Activated CD4-positive, alpha-beta T cell treated with anti-CD3 and anti-CD28 coated beads, Interleukin-2, amount 50 U/mL, for 4 hours (primary cell): ENCODE results near the gene LYPD6B.

Experiments
- DNase-seq, 2 experiments: peaks; one replicate each; pipeline ENCODE4 v3.0.0-alpha.2; 2020

LYPD6B gene

DNA sequence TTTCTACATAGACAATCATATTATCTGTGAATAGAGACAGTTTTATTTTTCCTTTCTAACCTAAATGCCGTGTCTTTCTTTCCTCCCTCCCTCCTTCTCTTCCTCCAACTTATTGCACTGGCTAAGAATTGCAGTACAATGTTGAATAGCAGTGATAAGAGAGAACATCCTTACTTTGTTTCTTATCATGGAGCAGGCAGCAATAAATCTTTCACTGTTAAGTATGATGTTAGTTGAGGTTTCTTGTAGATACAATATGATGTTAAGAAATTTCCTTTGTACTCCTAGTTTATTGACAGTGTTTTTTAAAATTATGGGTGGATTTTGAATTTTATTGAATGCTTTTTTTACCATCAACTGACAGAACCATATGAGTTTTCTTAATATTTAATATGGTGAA is 6.0 kb downstream of the LYPD6B start:
- DNase-seq: no peak

GRCh38 chr2:149047118-149047517 is 8.6 kb downstream of the LYPD6B start:
- no peak for DNase-seq

DNA sequence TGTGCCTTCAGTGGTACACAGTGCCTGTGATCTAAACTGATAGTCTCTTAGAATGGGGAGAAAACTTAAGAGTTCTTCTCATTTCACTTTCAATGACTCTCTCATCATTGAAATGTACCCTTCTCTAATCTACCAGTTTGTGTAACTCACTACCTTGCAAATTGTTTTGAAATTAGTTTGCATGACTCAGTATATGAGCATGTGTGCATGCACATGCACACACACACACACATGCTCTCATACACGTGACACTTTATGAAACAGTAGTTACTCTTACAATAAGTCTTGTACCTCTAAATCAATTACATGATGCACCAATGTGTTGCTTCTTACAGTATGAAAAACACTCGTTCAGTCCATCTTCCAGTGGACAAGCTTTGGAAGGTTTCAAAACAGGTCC is 10.6 kb downstream of the LYPD6B start:
- no peak for DNase-seq

DNA sequence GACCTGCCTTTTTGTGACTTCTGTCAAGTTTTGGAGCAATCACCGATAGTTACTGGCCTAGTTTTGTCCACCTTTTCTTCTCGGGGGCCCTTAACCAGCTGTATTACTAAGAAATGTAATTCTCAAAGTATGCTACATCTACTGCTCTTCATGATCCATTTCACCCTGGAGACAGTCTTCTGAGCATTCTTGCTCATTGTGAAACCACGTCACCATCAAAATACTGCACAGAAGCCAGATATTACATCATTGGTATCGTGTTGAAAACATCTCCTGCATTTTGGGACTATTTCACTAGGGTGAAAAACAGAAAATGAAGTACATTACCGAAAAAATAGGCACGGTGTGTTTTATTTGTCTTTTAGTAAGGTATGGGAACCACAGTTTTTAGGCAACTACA is 11.7 kb downstream of the LYPD6B start:
- DNase-seq: no peak

DNA sequence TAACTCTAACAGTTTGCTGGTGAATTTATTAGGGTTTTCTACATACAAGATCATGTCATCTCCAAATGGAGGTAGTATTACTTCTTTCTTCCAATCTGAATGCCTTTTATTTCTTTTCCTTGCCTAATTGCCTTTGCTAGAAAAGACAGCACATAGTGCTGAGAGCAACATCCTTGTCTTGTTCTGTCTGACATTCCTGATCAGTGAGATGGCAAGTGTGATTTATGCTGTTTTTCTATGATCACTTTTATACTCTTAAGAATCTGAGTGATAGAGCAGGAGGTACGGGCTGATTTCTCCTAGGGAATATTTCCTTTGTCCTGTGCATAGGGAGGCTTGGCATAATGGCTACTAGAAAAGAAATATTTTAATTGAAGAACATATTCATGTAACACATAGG is 17.3 kb downstream of the LYPD6B start:
- no peak for DNase-seq

DNA sequence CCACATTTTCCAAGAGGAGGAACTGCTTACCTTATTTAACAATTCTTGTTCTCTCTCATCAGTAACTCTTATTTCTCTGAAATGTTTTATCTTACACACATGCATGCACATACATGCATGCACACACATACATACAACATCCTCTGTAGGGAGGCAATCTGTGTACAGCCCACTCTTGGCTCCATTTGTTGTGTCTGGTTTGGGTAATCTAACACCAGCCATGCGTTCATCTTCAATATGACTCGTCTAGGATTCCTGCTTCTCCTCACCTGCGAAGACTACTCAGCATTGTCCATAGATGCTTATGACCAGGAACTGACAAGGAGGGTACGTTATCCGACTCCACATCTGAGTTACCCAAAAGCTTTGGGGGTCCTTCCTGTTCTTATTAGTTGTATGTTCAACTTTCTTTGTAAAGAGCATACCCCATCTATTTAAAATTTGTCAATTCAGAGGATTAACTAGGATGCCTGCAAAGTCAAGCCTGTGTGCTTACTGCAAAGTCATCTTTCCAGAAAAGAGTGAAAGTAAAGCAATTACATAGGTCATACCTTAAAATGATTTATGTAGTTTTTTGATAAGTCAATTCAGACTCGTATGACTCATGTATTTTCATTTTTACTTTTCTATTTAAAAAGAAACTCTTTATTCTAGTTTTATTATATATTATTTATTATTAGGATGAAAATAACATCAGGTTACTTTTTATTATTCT is 18.2 kb downstream of the LYPD6B start:
- DNase-seq: no peak

GRCh38 chr2:149057401-149057800 is 18.9 kb downstream of the LYPD6B start:
- DNase-seq: no peak

GRCh38 chr2:149058936-149059335 is 20.4 kb downstream of the LYPD6B start:
- no peak for DNase-seq

DNA sequence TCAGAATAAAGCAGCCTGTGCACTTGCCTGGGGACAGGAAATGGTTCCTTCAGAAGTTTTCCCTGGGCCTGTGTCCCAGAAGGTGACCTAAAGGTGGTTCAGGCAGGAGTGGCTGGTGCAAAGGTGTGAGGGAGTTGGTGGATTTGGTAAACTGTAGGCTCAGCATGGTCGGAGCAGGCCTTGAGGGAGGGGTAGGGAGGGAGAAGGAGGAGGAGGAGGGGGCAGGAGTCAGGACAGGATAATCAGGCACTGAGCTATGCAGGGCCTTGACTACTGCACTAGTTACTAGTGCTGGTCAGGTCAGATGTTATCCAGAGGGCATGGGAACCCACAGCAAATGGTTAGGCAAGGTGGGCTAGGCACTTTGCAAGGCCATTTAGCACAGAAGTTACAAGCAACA is 21.3 kb downstream of the LYPD6B start:
- DNase-seq: no peak

- DNase-seq: no peak
Measured at GRCh38 chr2:149061133-149061745, 22.7 kb downstream of the LYPD6B start.

DNA sequence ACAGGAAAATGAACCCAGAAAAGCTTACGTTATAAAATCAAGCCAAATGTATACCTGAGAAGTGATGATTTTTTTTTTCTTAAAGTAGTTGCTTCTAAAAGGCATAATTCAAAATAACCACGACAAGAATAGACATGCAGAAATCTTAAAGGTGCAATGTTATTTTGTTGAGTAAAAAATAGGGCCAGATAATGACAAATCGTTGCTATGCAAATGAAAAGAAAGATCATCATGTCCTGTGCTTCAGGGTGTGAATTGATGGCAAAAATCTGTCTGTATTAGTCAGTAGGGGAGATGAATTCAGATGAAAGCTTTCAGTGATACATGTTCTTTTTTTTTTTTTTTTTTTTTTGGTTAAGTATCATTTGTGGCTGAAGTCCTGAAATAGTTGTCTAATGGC is 24.0 kb downstream of the LYPD6B start:
- DNase-seq: no peak

GRCh38 chr2:149063177-149063576 is 24.7 kb downstream of the LYPD6B start:
- no peak for DNase-seq

- DNase-seq: no peak
Measured at GRCh38 chr2:149064365-149064841, 25.9 kb downstream of the LYPD6B start.

GRCh38 chr2:149064856-149065630 is 26.5 kb downstream of the LYPD6B start:
- no peak for DNase-seq

GRCh38 chr2:149068225-149068995 is 29.9 kb downstream of the LYPD6B start:
- DNase-seq: no peak

DNA sequence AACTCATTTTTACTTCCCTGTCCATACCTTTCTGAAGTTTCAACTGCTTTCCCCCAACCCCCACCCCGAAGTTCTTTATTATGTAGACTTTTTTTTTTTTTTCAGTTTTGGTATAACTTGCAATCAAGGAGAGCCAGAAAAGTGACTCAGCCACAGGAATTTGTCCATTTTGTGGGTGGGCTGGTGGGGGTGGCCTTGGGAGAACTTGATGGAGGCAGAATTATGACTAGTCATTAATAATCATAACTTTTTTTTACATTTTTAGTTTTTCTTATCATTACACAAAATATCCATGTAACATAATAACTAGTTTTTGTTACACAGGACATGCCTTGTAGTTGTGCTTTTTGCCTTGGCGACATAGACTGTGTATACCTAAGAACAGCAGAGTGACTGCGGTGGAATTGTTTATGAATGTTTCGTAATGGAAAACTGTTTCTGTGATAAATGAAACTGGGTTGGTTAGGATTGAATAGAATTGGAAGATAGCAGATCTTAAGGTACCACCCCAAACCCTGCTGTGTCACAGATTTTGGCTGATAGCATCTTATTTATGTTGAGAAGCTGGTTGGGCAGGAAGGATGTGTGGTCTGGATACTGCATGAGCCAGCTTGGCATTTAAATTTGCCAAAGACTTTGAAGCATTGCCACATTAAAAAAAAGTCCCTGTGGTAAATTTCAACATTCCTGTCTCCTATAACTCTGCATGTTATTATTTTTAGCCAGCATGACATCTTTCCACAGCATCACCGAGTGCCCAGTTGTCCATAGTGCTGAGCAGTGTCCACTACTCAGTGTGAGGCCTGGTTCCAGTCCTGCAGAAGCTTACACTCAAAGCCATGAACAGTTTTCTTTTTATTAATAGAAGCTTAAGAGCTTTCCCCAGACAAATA is 30.7 kb downstream of the LYPD6B start:
- peak; percentile 3 to 7 for DNase-seq

- no peak for DNase-seq
Measured at GRCh38 chr2:149070681-149071320, 32.3 kb downstream of the LYPD6B start.

DNA sequence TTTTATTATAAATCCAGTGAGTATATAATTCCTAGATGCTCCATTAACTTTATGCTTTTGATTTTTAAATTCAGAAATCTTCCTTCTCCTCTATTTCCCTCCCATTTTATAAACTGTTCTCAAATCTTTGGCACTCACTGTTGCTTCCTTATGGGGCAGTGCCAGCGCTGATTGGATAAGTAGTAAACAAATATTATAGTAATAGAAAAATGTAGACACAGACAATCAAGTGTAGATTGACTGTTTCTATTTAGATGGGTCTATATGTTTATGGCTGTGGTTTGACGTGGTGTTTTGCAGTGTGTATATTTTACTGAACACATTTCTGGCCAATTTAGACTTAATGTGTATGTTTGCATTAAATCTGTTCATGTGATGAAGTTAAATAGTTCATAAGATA is 36.6 kb downstream of the LYPD6B start:
- no peak for DNase-seq

DNA sequence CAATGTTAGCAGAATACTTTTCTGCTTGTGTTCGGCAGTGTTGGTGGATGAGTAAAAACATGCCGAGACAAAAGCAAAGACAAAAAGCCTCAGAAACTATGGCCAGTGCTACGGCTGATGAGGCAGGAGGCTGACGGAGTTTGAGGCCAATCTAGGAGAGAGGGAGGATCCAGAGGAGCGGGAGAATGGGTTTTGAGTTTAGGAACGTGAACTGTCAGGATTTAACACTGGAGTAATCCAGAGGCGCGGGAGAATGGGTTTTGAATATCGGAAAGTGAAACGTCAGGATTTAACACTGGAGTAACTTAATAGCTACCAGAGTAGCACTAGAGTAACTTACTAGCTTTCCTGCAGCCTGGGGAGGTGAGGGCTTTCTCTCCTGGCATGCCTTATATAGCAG is 37.4 kb downstream of the LYPD6B start:
- no peak for DNase-seq

GRCh38 chr2:149076863-149077412 is 38.4 kb downstream of the LYPD6B start:
- DNase-seq: no peak

DNA sequence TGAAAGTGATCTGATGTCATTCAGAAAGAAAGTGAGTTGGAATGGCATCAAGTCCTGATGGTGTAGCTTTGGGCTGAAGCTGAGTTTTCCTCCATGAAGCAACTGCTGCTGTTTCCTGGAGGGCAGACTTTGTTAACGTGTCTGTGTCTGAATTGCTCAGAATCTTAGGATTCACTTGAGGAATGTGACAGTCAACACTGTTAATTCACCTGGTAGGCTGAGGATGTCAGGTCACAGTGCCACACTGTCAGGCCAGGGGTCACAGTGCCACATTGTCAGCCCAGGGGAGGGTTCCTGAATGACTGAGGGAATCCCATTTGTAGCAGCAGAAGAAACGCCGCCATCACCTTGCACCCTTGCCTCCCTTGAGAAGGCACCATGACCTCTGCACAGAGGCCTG is 39.4 kb downstream of the LYPD6B start:
- DNase-seq: no peak
